ENCODE measurements around the gene STKLD1.
"Not testable (repeated sequence)": the region's sequence is repeated elsewhere in the genome, so short reads cannot be mapped to it uniquely, and the experiment has no call there.

Gene STKLD1

GRCh38 chr9:133449760-133450159 is 73.6 kb downstream of the STKLD1 start:
- peak; percentile 92 for DNase-seq

- not testable (repeated sequence) for DNase-seq
Observed at GRCh38 chr9:133451865-133452264, 75.7 kb downstream of the STKLD1 start.

DNA sequence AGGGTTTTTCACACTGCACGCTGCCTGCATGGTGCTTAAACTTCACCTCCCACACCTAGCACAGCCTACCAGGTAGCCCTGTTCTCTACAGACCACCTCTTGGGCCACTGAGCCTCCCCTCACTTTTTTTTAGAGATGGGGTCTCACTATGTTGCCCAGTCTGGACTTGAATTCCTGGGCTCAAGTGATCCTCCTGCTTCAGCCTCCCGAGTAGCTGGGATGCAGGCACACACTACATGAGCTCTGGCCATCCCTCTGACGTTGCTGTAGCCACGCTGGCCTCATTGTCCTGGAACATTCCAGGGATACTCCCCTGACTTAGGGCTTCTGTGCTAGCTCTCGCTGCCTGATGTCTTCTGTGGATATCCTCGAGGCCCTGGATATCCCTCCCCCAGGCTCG is 76.4 kb downstream of the STKLD1 start:
- DNase-seq = no peak

- no peak for DNase-seq
Observed at GRCh38 chr9:133453651-133454050, 77.5 kb downstream of the STKLD1 start.

GRCh38 chr9:133454325-133454724 is 78.2 kb downstream of the STKLD1 start:
- DNase-seq = no peak

DNA sequence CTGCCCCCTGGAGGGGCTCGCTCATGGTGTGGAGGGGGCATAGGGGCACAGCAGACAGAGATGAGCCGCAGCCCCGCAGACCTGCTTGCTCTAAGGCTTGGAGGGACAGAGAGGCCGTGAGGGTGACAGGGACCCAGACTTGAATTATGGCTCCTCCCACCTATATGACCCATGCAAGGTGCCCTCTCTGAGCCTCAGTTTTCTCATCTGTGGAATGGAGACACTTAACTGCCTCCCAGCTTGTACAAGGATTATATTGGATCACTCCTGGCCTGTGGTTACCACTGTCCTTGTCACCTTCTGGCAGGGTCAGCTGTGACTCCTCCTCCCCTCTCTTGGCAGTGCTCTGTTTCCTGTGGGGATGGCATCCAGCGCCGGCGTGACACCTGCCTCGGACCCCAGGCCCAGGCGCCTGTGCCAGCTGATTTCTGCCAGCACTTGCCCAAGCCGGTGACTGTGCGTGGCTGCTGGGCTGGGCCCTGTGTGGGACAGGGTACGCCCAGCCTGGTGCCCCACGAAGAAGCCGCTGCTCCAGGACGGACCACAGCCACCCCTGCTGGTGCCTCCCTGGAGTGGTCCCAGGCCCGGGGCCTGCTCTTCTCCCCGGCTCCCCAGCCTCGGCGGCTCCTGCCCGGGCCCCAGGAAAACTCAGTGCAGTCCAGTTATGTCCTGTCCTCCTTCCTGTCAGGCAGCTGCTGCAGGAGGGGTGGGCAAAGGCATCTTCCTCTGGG is 78.9 kb downstream of the STKLD1 start:
- no peak for DNase-seq

Measured in NCI-H226 (cell line).